Hepatocyte (in vitro differentiated cells): ENCODE results near the gene CDH22. TPM values are rescaled to one million over a fixed set of nuclear protein-coding genes. Genes with fewer than 3 reads are reported as not detected.

Source experiments
- DNase-seq: peaks from one replicate; pipeline ENCODE4 v3.0.0-alpha.2; 2016; ENCODE audit warnings: low spot score
- H2AFZ ChIP-seq: fragments of 200-600 bp; sonication (generic); 2 replicates; pipeline ENCODE4 v1.6.0; 2016; ENCODE audit warnings: antibody characterized with exemption, mild to moderate bottlenecking
- H3K27ac ChIP-seq: fragments of 200-600 bp; sonication (generic); 2 replicates; pipeline ENCODE4 v1.5.1; 2016; ENCODE audit warnings: mild to moderate bottlenecking
- H3K27me3 ChIP-seq: fragments of 200-600 bp; sonication (generic); 2 replicates; pipeline ENCODE4 v1.6.1; 2016
- H3K36me3 ChIP-seq: fragments of 200-600 bp; sonication (generic); replicated peaks from 2 replicates; pipeline ENCODE4 v1.5.1; 2016; ENCODE audit warnings: low read depth; ENCODE audit not compliant: insufficient read depth
- H3K4me1 ChIP-seq: fragments of 200-600 bp; sonication (generic); 2 replicates; pipeline ENCODE4 v1.5.1; 2016; ENCODE audit warnings: mild to moderate bottlenecking, moderate library complexity; ENCODE audit not compliant: insufficient read depth
- H3K4me2 ChIP-seq: fragments of 200-600 bp; sonication (generic); 2 replicates; pipeline ENCODE4 v1.6.0; 2016
- H3K4me3 ChIP-seq: fragments of 200-600 bp; sonication (generic); 2 replicates; pipeline ENCODE4 v1.5.1; 2016; ENCODE audit warnings: mild to moderate bottlenecking
- H3K79me2 ChIP-seq: fragments of 200-600 bp; sonication (generic); 2 replicates; pipeline ENCODE4 v1.6.0; 2017; ENCODE audit warnings: mild to moderate bottlenecking
- H3K9me2 ChIP-seq: fragments of 200-600 bp; sonication (generic); replicated peaks from 2 replicates; pipeline ENCODE4 v1.6.0; 2017; ENCODE audit warnings: mild to moderate bottlenecking; ENCODE audit not compliant: insufficient read depth
- H3K9me3 ChIP-seq: fragments of 200-600 bp; sonication (generic); 2 replicates; pipeline ENCODE4 v1.5.1; 2016; ENCODE audit warnings: low read depth, mild to moderate bottlenecking
- H4K20me1 ChIP-seq: fragments of 200-600 bp; sonication (generic); 2 replicates; pipeline ENCODE4 v1.6.0; 2016; ENCODE audit warnings: mild to moderate bottlenecking; ENCODE audit not compliant: insufficient read depth, poor library complexity, severe bottlenecking
- CTCF ChIP-seq: fragments of 200-600 bp; sonication (generic); IDR thresholded peaks from 2 replicates; pipeline ENCODE4 v1.5.1; 2016; ENCODE audit warnings: antibody characterized with exemption, mild to moderate bottlenecking; ENCODE audit not compliant: poor library complexity
- EZH2 ChIP-seq: fragments of 200-600 bp; sonication (generic); IDR thresholded peaks from 2 replicates; pipeline ENCODE4 v1.6.1; 2016; ENCODE audit warnings: antibody characterized with exemption, mild to moderate bottlenecking, borderline replicate concordance
- EZH2phosphoT487 ChIP-seq: fragments of 200-600 bp; sonication (generic); IDR thresholded peaks from one replicate; pipeline ENCODE4 v1.6.1; 2018; ENCODE audit warnings: antibody characterized with exemption, mild to moderate bottlenecking, low read depth, moderate library complexity; ENCODE audit not compliant: unreplicated experiment, severe bottlenecking
- WGBS: methylation state at CpG from one replicate; pipeline ENCODE4 v1.1.6; 2016; ENCODE audit warnings: low lambda C conversion rate; ENCODE audit errors: missing lambda C conversion rate; 5-methylcytosine and 5-hydroxymethylcytosine counted together
- polyA plus RNA-seq: library from polyadenylated mRNA; unstranded; fragments of >200 nt; fragmentation: Nextera tagmentation; extraction: Ambion mirVana; gene quantifications from 2 replicates; pipeline ENCODE4 v1.2.1, GENCODE V29; 2016
- total RNA-seq: library from RNA; depleted of rRNA; stranded (reverse); fragments of >200 nt; gene quantifications from 2 replicates; pipeline ENCODE4 v1.2.3, GENCODE V29; 2014

CDH22 gene
- total and polyA plus RNA-seq, 2 experiments from 2014 or later: not detected

DNA sequence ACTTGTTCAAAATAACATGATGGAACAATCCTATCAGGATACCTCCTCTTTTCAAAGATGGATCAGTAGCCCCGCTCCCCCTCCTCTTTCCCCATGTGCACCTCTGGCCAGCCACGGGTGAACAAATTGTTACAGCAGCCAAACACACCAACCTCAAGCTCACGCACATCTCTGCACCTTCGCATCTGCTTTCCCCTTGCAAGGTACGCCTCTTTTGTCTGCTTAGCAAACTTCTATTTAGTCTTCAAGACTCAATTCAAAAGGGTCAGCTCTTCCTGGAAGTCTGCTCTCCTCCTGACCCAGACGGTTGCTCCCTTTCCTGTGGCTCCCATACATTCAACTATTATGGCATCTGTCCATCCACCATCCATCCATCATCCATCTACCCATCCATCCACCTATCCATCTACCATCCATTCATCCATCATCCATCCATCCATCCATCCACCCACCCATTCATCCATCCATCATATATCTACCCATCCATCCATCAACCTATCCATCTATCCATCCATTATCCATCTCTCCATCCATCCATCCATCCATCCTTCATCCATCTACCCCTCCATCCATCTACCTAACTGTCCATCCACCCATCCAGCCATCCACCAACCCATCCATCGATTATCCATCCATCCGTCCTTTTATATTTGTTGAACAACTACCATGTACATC, 36.3 kb upstream of the CDH22 start:
- no peaks in the 10 kb centered on the region for H3K36me3 ChIP-seq
- no peak for TF ChIP-seq EZH2phosphoT487
- TF ChIP-seq CTCF: no peak
- no peak for TF ChIP-seq EZH2
- no peak overlapping the region for H3K4me3 ChIP-seq
- no peak overlapping the region for H3K27ac ChIP-seq
- peaks cover 33% of the 10 kb centered on the region for H3K27me3 ChIP-seq
- peaks cover 13% of the 10 kb centered on the region for H3K4me1 ChIP-seq
- H3K79me2 ChIP-seq: no peaks in the 10 kb centered on the region
- no peaks in the 10 kb centered on the region for H3K9me2 ChIP-seq
- H4K20me1 ChIP-seq: no peaks in the 10 kb centered on the region
- 75% methylated on average over 8 of the region's 8 CpGs for WGBS
- H3K4me2 ChIP-seq: no peak overlapping the region
- H2AFZ ChIP-seq: no peak overlapping the region
- no peaks in the 10 kb centered on the region for H3K9me3 ChIP-seq
- DNase-seq: no peak

DNA sequence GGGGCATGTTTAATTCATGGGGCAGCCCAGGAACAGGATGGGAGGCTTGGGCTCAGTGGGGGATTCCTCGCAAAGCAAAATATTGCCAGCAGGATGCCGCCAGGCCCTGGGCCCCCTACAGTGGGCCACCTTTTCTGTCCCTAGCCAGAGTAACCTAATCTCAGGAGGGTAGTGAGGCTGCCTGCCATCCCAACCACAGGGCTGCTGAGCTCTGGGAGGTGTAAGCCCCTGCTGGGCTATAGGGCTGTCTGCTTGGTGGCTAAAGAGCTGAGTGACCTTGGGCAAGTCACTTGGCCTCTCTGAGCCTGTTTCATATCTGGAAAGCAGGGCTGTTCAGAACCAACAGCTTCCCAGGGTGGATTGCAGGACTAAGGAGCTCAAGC, 35.7 kb upstream of the CDH22 start:
- H3K4me1 ChIP-seq: peaks cover 6% of the 10 kb centered on the region
- TF ChIP-seq EZH2phosphoT487 (no peak), CTCF (no peak), EZH2 (no peak)
- no peak for DNase-seq
- no peaks in the 10 kb centered on the region for H3K9me2 ChIP-seq
- no peaks in the 10 kb centered on the region for H3K36me3 ChIP-seq
- WGBS: 75% methylated on average over 2 of the region's 2 CpGs
- H3K9me3 ChIP-seq: no peaks in the 10 kb centered on the region
- no peak overlapping the region for H3K4me3 ChIP-seq
- no peak overlapping the region for H3K4me2 ChIP-seq
- peaks cover 38% of the 10 kb centered on the region for H3K27me3 ChIP-seq
- no peaks in the 10 kb centered on the region for H3K79me2 ChIP-seq
- no peaks in the 10 kb centered on the region for H4K20me1 ChIP-seq
- H2AFZ ChIP-seq: no peak overlapping the region
- no peak overlapping the region for H3K27ac ChIP-seq

DNA sequence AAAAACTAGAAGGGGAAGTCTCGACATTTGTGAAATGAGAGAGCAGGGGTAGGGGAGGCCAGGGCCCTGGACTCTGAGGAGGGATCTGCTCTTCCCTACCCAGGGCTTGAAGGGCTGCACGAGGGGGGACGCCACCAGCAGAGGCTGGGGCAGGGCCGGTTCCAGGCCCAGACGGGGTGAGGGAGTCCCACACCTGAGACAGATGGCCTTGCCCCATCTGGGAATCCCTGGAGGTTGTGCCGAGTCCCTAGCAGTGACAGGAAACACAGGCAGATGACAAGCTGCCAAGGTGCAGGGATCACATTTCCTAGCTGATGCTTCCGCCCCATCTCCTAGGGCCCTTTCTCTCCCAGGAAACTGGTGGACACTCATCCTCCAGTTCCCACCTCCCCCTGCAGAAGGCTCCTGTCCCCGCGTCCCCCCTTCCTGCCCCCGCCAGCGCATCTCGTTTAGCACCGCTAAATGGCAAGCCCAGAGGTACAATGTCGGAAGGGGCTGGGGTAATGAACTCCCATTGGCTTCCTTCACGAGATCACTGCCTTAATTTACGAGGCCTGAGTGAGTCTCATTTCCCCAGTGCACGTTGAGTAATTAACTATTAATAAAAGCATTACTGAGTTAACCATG, 35.2 kb upstream of the CDH22 start:
- Histone ChIP-seq H4K20me1 (no peaks in the 10 kb centered on the region), H3K4me2 (no peak overlapping the region), H3K4me3 (no peak overlapping the region), H3K27me3 (peaks cover 41% of the 10 kb centered on the region), H3K27ac (no peak overlapping the region), H3K9me3 (no peaks in the 10 kb centered on the region), H3K79me2 (no peaks in the 10 kb centered on the region), H2AFZ (no peak overlapping the region), H3K9me2 (no peaks in the 10 kb centered on the region), H3K4me1 (peaks cover 1% of the 10 kb centered on the region), H3K36me3 (no peaks in the 10 kb centered on the region)
- 44% methylated on average over 11 of the region's 17 CpGs for WGBS
- TF ChIP-seq EZH2phosphoT487 (no peak), EZH2 (no peak), CTCF (no peak)
- no peak for DNase-seq
